Breast epithelium (tissue), 3 donors: ENCODE data around the gene PICALM.

Experiments
- POLR2A ChIP-seq: fragments of 450-650 bp; IDR thresholded peaks from one replicate; pipeline ENCODE4 v1.6.1; 2016; ENCODE audit warnings: antibody characterized with exemption, mild to moderate bottlenecking, moderate library complexity
- POLR2AphosphoS5 ChIP-seq, 3 donors: sonication (generic); formaldehyde crosslinking; IDR thresholded peaks; one replicate each; pipeline ENCODE4 v1.6.1; 2017; ENCODE audit warnings: antibody characterized with exemption in 3 of 3
- TF ChIP-seq, protein P1 (sequence below), 3 donors: fragments of 450-650 bp; IDR thresholded peaks; one replicate each; pipeline ENCODE4 v1.5.1; 2016 to 2017; ENCODE audit warnings: antibody characterized with exemption in 3 of 3, mild to moderate bottlenecking in 3 of 3, moderate library complexity in 3 of 3

DNA sequence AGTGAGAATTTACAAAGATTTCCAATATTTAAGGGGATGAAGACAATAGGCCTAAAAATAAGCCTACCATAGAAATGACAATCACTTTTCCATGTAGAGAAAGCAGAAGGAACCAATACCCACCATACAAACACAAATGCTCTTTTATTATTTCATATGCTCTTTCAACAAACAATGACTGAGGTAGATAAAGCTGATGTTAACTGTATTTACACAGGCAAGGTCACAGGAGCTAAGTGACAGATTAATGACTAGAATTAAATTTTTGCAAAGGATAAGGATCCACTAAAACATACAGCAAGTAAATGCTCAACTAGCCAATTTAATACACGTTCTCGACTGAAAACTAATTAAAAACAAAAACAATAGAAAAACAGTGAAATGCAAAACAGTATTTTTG lies 34.2 kb downstream of the PICALM start:
- no peak for TF ChIP-seq POLR2A
- TF ChIP-seq, protein P1, sequence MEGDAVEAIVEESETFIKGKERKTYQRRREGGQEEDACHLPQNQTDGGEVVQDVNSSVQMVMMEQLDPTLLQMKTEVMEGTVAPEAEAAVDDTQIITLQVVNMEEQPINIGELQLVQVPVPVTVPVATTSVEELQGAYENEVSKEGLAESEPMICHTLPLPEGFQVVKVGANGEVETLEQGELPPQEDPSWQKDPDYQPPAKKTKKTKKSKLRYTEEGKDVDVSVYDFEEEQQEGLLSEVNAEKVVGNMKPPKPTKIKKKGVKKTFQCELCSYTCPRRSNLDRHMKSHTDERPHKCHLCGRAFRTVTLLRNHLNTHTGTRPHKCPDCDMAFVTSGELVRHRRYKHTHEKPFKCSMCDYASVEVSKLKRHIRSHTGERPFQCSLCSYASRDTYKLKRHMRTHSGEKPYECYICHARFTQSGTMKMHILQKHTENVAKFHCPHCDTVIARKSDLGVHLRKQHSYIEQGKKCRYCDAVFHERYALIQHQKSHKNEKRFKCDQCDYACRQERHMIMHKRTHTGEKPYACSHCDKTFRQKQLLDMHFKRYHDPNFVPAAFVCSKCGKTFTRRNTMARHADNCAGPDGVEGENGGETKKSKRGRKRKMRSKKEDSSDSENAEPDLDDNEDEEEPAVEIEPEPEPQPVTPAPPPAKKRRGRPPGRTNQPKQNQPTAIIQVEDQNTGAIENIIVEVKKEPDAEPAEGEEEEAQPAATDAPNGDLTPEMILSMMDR (IDR thresholded peaks at IDR 0.05), result no peak
- no peak for TF ChIP-seq POLR2AphosphoS5 (IDR thresholded peaks at IDR 0.05)
